ENCODE measurements around the gene STK40.

STK40 gene

GRCh38 chr1:36377791-36378492 is 7.8 kb downstream of the STK40 start:
- Histone ChIP-seq H3K36me3 (replicated peaks) (peaks cover 2% of the 10 kb centered on the region), H3K27ac (no peak overlapping the region), H3K27me3 (replicated peaks) (no peaks in the 10 kb centered on the region), H3K4me3 (ENCODE audit: low read depth, low read length) (no peak overlapping the region)
- no peak for DNase-seq
- in situ Hi-C loops (cut with HindIII; ENCODE audit: low pct_ligation_motif_present, low sequenced_read_pairs), result no loop called here
- TF ChIP-seq CTCF (IDR thresholded peaks at IDR 0.05; ENCODE audit: low read depth, low read length, missing control alignments), result no peak

- Histone ChIP-seq H3K27me3 (replicated peaks) (no peaks in the 10 kb centered on the region), H3K27ac (peak overlapping the region; percentile 88), H3K36me3 (replicated peaks) (peaks cover 13% of the 10 kb centered on the region), H3K4me3 (ENCODE audit: low read depth, low read length) (no peak overlapping the region)
- DNase-seq, result no peak
- no peak for TF ChIP-seq CTCF (IDR thresholded peaks at IDR 0.05; ENCODE audit: low read depth, low read length, missing control alignments)
- in situ Hi-C loops (cut with HindIII; ENCODE audit: low pct_ligation_motif_present, low sequenced_read_pairs), result no loop called here
Observed at GRCh38 chr1:36372617-36373016, 13.1 kb downstream of the STK40 start.

GRCh38 chr1:36369061-36369861 is 16.5 kb downstream of the STK40 start:
- peak; percentile 64 for DNase-seq
- no peaks in the 10 kb centered on the region for H3K27me3 ChIP-seq (replicated peaks)
- in situ Hi-C loops (cut with HindIII; ENCODE audit: low pct_ligation_motif_present, low sequenced_read_pairs), result no loop called here

GRCh38 chr1:36367798-36368197 is 17.9 kb downstream of the STK40 start:
- H3K4me3 ChIP-seq (ENCODE audit: low read depth, low read length), result no peak overlapping the region
- no peak overlapping the region for H3K27ac ChIP-seq
- in situ Hi-C loops (cut with HindIII; ENCODE audit: low pct_ligation_motif_present, low sequenced_read_pairs), result no loop called here
- no peaks in the 10 kb centered on the region for H3K27me3 ChIP-seq (replicated peaks)
- DNase-seq, result no peak
- no peak for TF ChIP-seq CTCF (IDR thresholded peaks at IDR 0.05; ENCODE audit: low read depth, low read length, missing control alignments)
- H3K36me3 ChIP-seq (replicated peaks), result peaks cover 18% of the 10 kb centered on the region

More at GRCh38 chr1:36369061-36369861, 16.5 kb downstream of the STK40 start:
- TF ChIP-seq CTCF (IDR thresholded peaks at IDR 0.05; ENCODE audit: low read depth, low read length, missing control alignments), result peak; percentile 94
- H3K4me3 ChIP-seq (ENCODE audit: low read depth, low read length), result no peak overlapping the region
- peaks cover 16% of the 10 kb centered on the region for H3K36me3 ChIP-seq (replicated peaks)
- no peak overlapping the region for H3K27ac ChIP-seq

GRCh38 chr1:36367066-36367465 is 18.7 kb downstream of the STK40 start:
- TF ChIP-seq CTCF (IDR thresholded peaks at IDR 0.05; ENCODE audit: low read depth, low read length, missing control alignments), result no peak
- no peak overlapping the region for H3K27ac ChIP-seq
- in situ Hi-C loops (cut with HindIII; ENCODE audit: low pct_ligation_motif_present, low sequenced_read_pairs), result no loop called here
- no peak for DNase-seq
- H3K27me3 ChIP-seq (replicated peaks), result no peaks in the 10 kb centered on the region
- H3K4me3 ChIP-seq (ENCODE audit: low read depth, low read length), result no peak overlapping the region
- H3K36me3 ChIP-seq (replicated peaks), result peaks cover 22% of the 10 kb centered on the region

Data from brain microvascular endothelial cell (primary cell).